Brain pericyte (primary cell): ENCODE results near the gene CACNG4.

ENCODE experiments used
- DNase-seq: peaks from one replicate; pipeline ENCODE4 v3.0.0-alpha.2; 2012; ENCODE audit warnings: low read depth, low spot score

The CACNG4 gene

GRCh38 chr17:66985338-66986237 is 21.1 kb downstream of the CACNG4 start:
- no peak for DNase-seq

GRCh38 chr17:66986659-66987058 is 22.2 kb downstream of the CACNG4 start:
- no peak for DNase-seq

- no peak for DNase-seq
These were observed 22.6 kb downstream of the CACNG4 start for GRCh38 chr17:66987059-66987616.

- DNase-seq = no peak
These were observed 23.7 kb downstream of the CACNG4 start for GRCh38 chr17:66988069-66988798.

GRCh38 chr17:66989076-66989475 is 24.6 kb downstream of the CACNG4 start:
- no peak for DNase-seq

- no peak for DNase-seq
These were observed 25.1 kb downstream of the CACNG4 start for GRCh38 chr17:66989579-66989978.

- DNase-seq = no peak
These were observed 25.5 kb downstream of the CACNG4 start for GRCh38 chr17:66990047-66990446.

GRCh38 chr17:66992911-66993442 is 28.5 kb downstream of the CACNG4 start:
- DNase-seq = no peak

- DNase-seq = no peak
These were observed 29.9 kb downstream of the CACNG4 start for GRCh38 chr17:66994361-66994760.

GRCh38 chr17:66994930-66995535 is 30.5 kb downstream of the CACNG4 start:
- no peak for DNase-seq

- no peak for DNase-seq
These were observed 31.4 kb downstream of the CACNG4 start for GRCh38 chr17:66995944-66996343.

GRCh38 chr17:66996926-66997325 is 32.4 kb downstream of the CACNG4 start:
- DNase-seq = no peak

GRCh38 chr17:67003231-67003630 is 38.7 kb downstream of the CACNG4 start:
- no peak for DNase-seq

GRCh38 chr17:67004181-67004580 is 39.7 kb downstream of the CACNG4 start:
- DNase-seq = no peak

GRCh38 chr17:67007266-67007665 is 42.8 kb downstream of the CACNG4 start:
- no peak for DNase-seq

- DNase-seq = no peak
These were observed 43.6 kb downstream of the CACNG4 start for GRCh38 chr17:67008101-67008500.

GRCh38 chr17:67011527-67012175 is 47.1 kb downstream of the CACNG4 start:
- DNase-seq = no peak

- no peak for DNase-seq
These were observed 49.4 kb downstream of the CACNG4 start for GRCh38 chr17:67013891-67014290.

- no peak for DNase-seq
These were observed 50.5 kb downstream of the CACNG4 start for GRCh38 chr17:67015001-67015400.

- no peak for DNase-seq
These were observed 51.7 kb downstream of the CACNG4 start for GRCh38 chr17:67016039-67016762.

- DNase-seq = no peak
These were observed 53.4 kb downstream of the CACNG4 start for GRCh38 chr17:67017910-67018309.
